Keratinocyte (primary cell): ENCODE results near the gene ASH1L. TPM values are rescaled to one million over a fixed set of nuclear protein-coding genes. Genes with fewer than 3 reads are reported as not detected.

Source experiments
- DNase-seq: peaks from one replicate; pipeline ENCODE4 v3.0.0-alpha.2; 2011; ENCODE audit warnings: low read depth, missing footprints, low spot score
- FAIRE-seq: peaks from 2 replicates; lab custom pipeline; 2011; peaks lifted over from hg19 to GRCh38; lab: Jason Lieb, UNC
- H2AFZ ChIP-seq: 2 replicates; pipeline ENCODE4 v1.6.0; 2012; ENCODE audit warnings: low read length, control low read depth, inconsistent platforms; ENCODE audit not compliant: control insufficient read depth
- H3K27ac ChIP-seq: 2 replicates; pipeline ENCODE4 v1.5.1; 2011; ENCODE audit warnings: low read length; ENCODE audit not compliant: control insufficient read depth, insufficient read depth
- H3K27me3 ChIP-seq: 3 replicates; pipeline ENCODE4 v1.6.0; 2011; ENCODE audit warnings: low read length; ENCODE audit not compliant: control insufficient read depth, insufficient read depth; ENCODE audit errors: extremely low read depth
- H3K36me3 ChIP-seq, 2 experiments: 2 replicates in 1 of 2; 3 replicates in 1 of 2; pipeline ENCODE4 v1.5.1; 2011; ENCODE audit warnings: low read length in 2 of 2, mild to moderate bottlenecking in 1 of 2; ENCODE audit not compliant: control insufficient read depth in 2 of 2, insufficient read depth in 2 of 2; ENCODE audit errors: extremely low read depth in 1 of 2
- H3K4me1 ChIP-seq: 3 replicates; pipeline ENCODE4 v1.5.1; 2011; ENCODE audit warnings: low read length; ENCODE audit not compliant: control insufficient read depth, insufficient read depth; ENCODE audit errors: extremely low read depth
- H3K4me2 ChIP-seq: 3 replicates; pipeline ENCODE4 v1.6.0; 2011; ENCODE audit warnings: low read depth, low read length; ENCODE audit not compliant: control insufficient read depth, insufficient read depth; ENCODE audit errors: extremely low read depth
- H3K4me3 ChIP-seq, 3 experiments: fragments of 200-600 bp in 1 of 3; sonication (generic) in 1 of 3; 2 replicates in 2 of 3; 3 replicates in 1 of 3; pipeline ENCODE4 v1.5.1; 2011 to 2016; ENCODE audit warnings: low read length in 3 of 3, mild to moderate bottlenecking in 3 of 3, control low read depth in 2 of 3, inconsistent platforms in 1 of 3, low read depth in 1 of 3, mixed read lengths in 1 of 3, mixed run types in 1 of 3, moderate library complexity in 1 of 3; ENCODE audit not compliant: control insufficient read depth in 2 of 3, insufficient read depth in 2 of 3; ENCODE audit errors: extremely low read depth in 1 of 3
- H3K79me2 ChIP-seq: 2 replicates; pipeline ENCODE4 v1.6.0; 2012; ENCODE audit warnings: low read length; ENCODE audit not compliant: control insufficient read depth, insufficient read depth
- H3K9ac ChIP-seq: 3 replicates; pipeline ENCODE4 v1.6.0; 2011; ENCODE audit warnings: low read length; ENCODE audit not compliant: control insufficient read depth, insufficient read depth; ENCODE audit errors: extremely low read depth
- H3K9me1 ChIP-seq: 3 replicates; pipeline ENCODE4 v1.6.0; 2011; ENCODE audit warnings: low read length; ENCODE audit not compliant: control insufficient read depth, insufficient read depth; ENCODE audit errors: extremely low read depth
- H3K9me3 ChIP-seq: 2 replicates; pipeline ENCODE4 v1.5.1; 2012; ENCODE audit warnings: low read depth, low read length; ENCODE audit not compliant: control insufficient read depth
- H4K20me1 ChIP-seq: 3 replicates; pipeline ENCODE4 v1.6.0; 2011; ENCODE audit warnings: low read length; ENCODE audit not compliant: control insufficient read depth, insufficient read depth; ENCODE audit errors: extremely low read depth
- CTCF ChIP-seq, 3 experiments: IDR thresholded peaks in 1 of 3; conservative IDR thresholded peaks in 1 of 3; optimal IDR thresholded peaks in 1 of 3; 2 replicates in 2 of 3; 3 replicates in 1 of 3; pipeline versions ENCODE3 to v1.5.1; 2011; ENCODE audit warnings: low read length in 3 of 3, mild to moderate bottlenecking in 3 of 3, moderate library complexity in 2 of 3, control low read depth in 1 of 3, inconsistent platforms in 1 of 3; ENCODE audit not compliant: insufficient read depth in 2 of 3; ENCODE audit errors: extremely low read depth in 1 of 3
- EZH2 ChIP-seq: IDR thresholded peaks from one replicate; pipeline ENCODE4 v1.6.1; 2012; ENCODE audit warnings: inconsistent platforms, mild to moderate bottlenecking, low read length, moderate library complexity
- dilution Hi-C: fragments of 300-500 bp; cut with MboI; formaldehyde crosslinking; loops from one replicate; pipeline ENCODE4 v1.7.0; 2020; ENCODE audit warnings: low sequenced_read_pairs; ENCODE audit not compliant: extremely low pct_ligation_motif_present
- polyA plus RNA-seq, 5 experiments: library from polyadenylated mRNA; depleted of rRNA in 3 of 5; stranded (reverse) in 3 of 5; stranded (forward) in 1 of 5; unstranded in 1 of 5; fragments of >200 nt; gene quantifications; 1 replicate in 1 of 5; 2 replicates in 3 of 5; 3 replicates in 1 of 5; pipeline versions ENCODE4 v1.2.1 to v1.2.3, GENCODE V29; 2011 to 2012; ENCODE audit warnings: missing spikeins in 2 of 5, low read depth in 1 of 5, low replicate concordance in 1 of 5

ASH1L gene
- polyA plus RNA-seq, 1 donor (not counting 4 experiments of a cell fraction or from before 2014, with no cell fraction given): 13.8 TPM

DNA sequence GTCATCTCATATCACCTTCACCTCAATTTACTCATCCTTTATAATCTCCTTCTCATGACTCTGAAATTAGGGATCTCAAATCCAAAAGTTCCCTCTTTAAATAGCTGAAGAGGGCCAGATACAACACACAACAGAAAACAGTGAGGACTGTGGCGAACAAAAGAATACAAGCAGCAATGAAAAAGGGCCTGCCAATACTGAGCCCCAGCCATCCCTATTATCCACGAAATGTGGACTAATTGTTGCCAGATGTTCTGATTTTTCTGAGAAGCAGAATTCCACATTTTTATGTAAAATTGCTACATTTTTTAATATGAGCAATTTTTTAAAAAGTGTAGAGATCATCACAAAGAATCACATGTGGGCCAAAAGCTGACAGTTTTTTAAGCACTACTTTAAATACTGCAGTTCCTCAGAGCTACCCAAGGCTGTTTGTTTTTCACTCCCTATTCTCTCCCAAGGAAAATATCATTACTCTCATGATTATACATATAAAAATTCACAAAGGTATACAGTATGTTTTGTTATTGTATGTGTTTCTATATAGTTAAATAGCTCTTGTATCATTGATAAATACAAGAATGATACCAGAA, 90.0 kb downstream of the ASH1L start:
- H3K79me2 ChIP-seq: peaks cover 8% of the 10 kb centered on the region
- H3K9me3 ChIP-seq: peaks cover 5% of the 10 kb centered on the region
- peaks cover 1 to 8% of the 10 kb centered on the region in 2 experiments for H3K36me3 ChIP-seq
- TF ChIP-seq EZH2 (no peak), CTCF (optimal IDR thresholded peaks at IDR 0.05 in 1 of 3, IDR thresholded peaks at IDR 0.05 in 1 of 3, conservative IDR thresholded peaks at IDR 0.05 in 1 of 3; ENCODE audit: extremely low read depth in 1 of 3, insufficient read depth in 2 of 3, low read length in 3 of 3) (no peak)
- H3K27me3 ChIP-seq: no peaks in the 10 kb centered on the region
- H3K9ac ChIP-seq: no peak overlapping the region
- no peak for DNase-seq
- no peak for FAIRE-seq
- H3K4me1 ChIP-seq: peaks cover 3% of the 10 kb centered on the region
- no peak overlapping the region for H2AFZ ChIP-seq
- no peak overlapping the region for H3K4me2 ChIP-seq
- dilution Hi-C loops: no loop called here
- H3K9me1 ChIP-seq: no peaks in the 10 kb centered on the region
- no peak overlapping the region for H3K27ac ChIP-seq
- no peak overlapping the region for H3K4me3 ChIP-seq
- H4K20me1 ChIP-seq: no peaks in the 10 kb centered on the region

DNA sequence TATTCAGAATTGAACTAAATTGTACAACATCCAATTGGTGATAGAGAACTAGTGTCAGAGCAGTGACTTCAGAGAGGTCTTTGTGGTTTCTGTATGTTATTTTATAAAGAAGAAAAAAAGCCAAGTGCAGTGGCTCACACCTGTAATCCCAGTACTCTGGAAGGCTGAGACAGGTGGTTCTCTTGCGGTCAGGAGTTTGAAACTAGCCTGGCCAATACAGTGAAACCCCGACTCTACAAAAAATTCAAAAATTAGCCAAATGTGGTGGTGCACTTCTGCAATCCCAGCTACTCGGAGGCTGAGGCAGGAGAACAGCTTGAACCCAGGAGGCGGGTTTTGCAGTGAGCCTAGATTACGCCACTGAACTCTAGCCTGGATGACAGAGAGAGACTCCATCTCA, 90.7 kb downstream of the ASH1L start:
- H3K27ac ChIP-seq: no peak overlapping the region
- peaks cover 1 to 8% of the 10 kb centered on the region in 2 experiments for H3K36me3 ChIP-seq
- H4K20me1 ChIP-seq: no peaks in the 10 kb centered on the region
- peaks cover 10% of the 10 kb centered on the region for H3K4me1 ChIP-seq
- dilution Hi-C loops: no loop called here
- H2AFZ ChIP-seq: no peak overlapping the region
- FAIRE-seq (no peak), DNase-seq (no peak)
- H3K79me2 ChIP-seq: peaks cover 8% of the 10 kb centered on the region
- H3K4me3 ChIP-seq: no peak overlapping the region
- no peak overlapping the region for H3K4me2 ChIP-seq
- peaks cover 5% of the 10 kb centered on the region for H3K9me3 ChIP-seq
- H3K9ac ChIP-seq: no peak overlapping the region
- H3K9me1 ChIP-seq: no peaks in the 10 kb centered on the region
- TF ChIP-seq EZH2: no peak
- no peak for TF ChIP-seq CTCF (optimal IDR thresholded peaks at IDR 0.05 in 1 of 3, IDR thresholded peaks at IDR 0.05 in 1 of 3, conservative IDR thresholded peaks at IDR 0.05 in 1 of 3; ENCODE audit: extremely low read depth in 1 of 3, insufficient read depth in 2 of 3, low read length in 3 of 3)
- no peaks in the 10 kb centered on the region for H3K27me3 ChIP-seq
